Body of pancreas (tissue), 4 donors: Measurements from ENCODE around the gene NFATC2.

Source experiments
- POLR2A ChIP-seq, 3 donors: fragments of 450-650 bp; IDR thresholded peaks; one replicate each; pipeline ENCODE4 v1.6.1; 2016; ENCODE audit warnings: antibody characterized with exemption in 3 of 3, mild to moderate bottlenecking in 2 of 3
- TF ChIP-seq, protein P1 (sequence below), 7 experiments: fragments of 450-650 bp in 4 of 7; fragments of 200-600 bp in 3 of 7; sonication (generic) in 3 of 7; IDR thresholded peaks; one replicate each; pipeline ENCODE4 v1.5.1; 2016 to 2019; ENCODE audit warnings: antibody characterized with exemption in 7 of 7

DNA sequence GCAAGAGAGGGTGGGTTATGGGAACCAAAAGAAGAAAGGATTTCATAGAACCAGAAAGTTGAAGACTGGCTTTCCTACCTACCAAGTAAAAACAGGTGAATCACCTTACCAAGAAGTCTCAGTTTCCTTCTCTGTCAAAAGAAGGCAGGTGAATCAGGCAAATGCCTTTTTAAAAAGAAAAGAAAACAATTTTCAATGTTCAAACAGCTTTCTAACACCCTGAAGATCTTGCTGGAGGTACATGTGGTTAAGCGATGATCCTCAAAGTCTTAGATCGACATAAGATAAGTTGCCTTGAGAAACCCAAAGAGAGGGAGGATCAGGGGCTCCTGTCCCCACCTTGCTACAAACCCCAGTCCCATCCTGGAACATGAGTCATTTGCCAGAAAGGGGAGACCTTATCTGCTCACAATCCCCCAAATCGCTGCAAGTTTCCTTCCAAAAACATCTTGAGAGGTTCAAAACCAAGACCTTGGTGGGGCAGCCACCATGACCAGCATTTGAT lies 71.6 kb downstream of the NFATC2 start:
- TF ChIP-seq, protein P1, sequence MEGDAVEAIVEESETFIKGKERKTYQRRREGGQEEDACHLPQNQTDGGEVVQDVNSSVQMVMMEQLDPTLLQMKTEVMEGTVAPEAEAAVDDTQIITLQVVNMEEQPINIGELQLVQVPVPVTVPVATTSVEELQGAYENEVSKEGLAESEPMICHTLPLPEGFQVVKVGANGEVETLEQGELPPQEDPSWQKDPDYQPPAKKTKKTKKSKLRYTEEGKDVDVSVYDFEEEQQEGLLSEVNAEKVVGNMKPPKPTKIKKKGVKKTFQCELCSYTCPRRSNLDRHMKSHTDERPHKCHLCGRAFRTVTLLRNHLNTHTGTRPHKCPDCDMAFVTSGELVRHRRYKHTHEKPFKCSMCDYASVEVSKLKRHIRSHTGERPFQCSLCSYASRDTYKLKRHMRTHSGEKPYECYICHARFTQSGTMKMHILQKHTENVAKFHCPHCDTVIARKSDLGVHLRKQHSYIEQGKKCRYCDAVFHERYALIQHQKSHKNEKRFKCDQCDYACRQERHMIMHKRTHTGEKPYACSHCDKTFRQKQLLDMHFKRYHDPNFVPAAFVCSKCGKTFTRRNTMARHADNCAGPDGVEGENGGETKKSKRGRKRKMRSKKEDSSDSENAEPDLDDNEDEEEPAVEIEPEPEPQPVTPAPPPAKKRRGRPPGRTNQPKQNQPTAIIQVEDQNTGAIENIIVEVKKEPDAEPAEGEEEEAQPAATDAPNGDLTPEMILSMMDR (IDR thresholded peaks at IDR 0.05), result no peak
- TF ChIP-seq POLR2A (IDR thresholded peaks at IDR 0.05), result no peak
